ENCODE data around the gene AADAC. TPM values are rescaled to one million over a fixed set of nuclear protein-coding genes. Genes with fewer than 3 reads are reported as not detected.
"Not testable (repeated sequence)": the region's sequence is repeated elsewhere in the genome, so short reads cannot be mapped to it uniquely, and the experiment has no call there.

Gene AADAC
- total RNA-seq, 1 donor, result 23.3 TPM

- no peak overlapping the region for H3K4me3 ChIP-seq (ENCODE audit: low read depth, low read length)
- no peak for DNase-seq (ENCODE audit: low read depth)
- TF ChIP-seq CTCF (IDR thresholded peaks at IDR 0.05; ENCODE audit: insufficient read depth, low read length), result no peak
Measured at GRCh38 chr3:151845306-151845905, 31.5 kb downstream of the AADAC start.

- not testable (repeated sequence) for DNase-seq (ENCODE audit: low read depth); H3K4me3 ChIP-seq (ENCODE audit: low read depth, low read length)
Measured at GRCh38 chr3:151850065-151850464, 36.1 kb downstream of the AADAC start.

GRCh38 chr3:151852074-151852811 is 38.3 kb downstream of the AADAC start:
- DNase-seq (ENCODE audit: low read depth), result no peak
- no peak for TF ChIP-seq CTCF (IDR thresholded peaks at IDR 0.05; ENCODE audit: insufficient read depth, low read length)
- no peak overlapping the region for H3K4me3 ChIP-seq (ENCODE audit: low read depth, low read length)

GRCh38 chr3:151856118-151856517 is 42.2 kb downstream of the AADAC start:
- no peak for TF ChIP-seq CTCF (IDR thresholded peaks at IDR 0.05; ENCODE audit: insufficient read depth, low read length)
- H3K4me3 ChIP-seq (ENCODE audit: low read depth, low read length), result no peak overlapping the region
- DNase-seq (ENCODE audit: low read depth), result no peak

- no peak overlapping the region for H3K4me3 ChIP-seq (ENCODE audit: low read depth, low read length)
- TF ChIP-seq CTCF (IDR thresholded peaks at IDR 0.05; ENCODE audit: insufficient read depth, low read length), result no peak
- DNase-seq (ENCODE audit: low read depth), result no peak
Measured at GRCh38 chr3:151856641-151857040, 42.7 kb downstream of the AADAC start.

- TF ChIP-seq CTCF (IDR thresholded peaks at IDR 0.05; ENCODE audit: insufficient read depth, low read length), result no peak
- no peak overlapping the region for H3K4me3 ChIP-seq (ENCODE audit: low read depth, low read length)
- DNase-seq (ENCODE audit: low read depth), result no peak
Measured at GRCh38 chr3:151859233-151859673, 45.3 kb downstream of the AADAC start.

GRCh38 chr3:151859905-151860304 is 46.0 kb downstream of the AADAC start:
- no peak overlapping the region for H3K4me3 ChIP-seq (ENCODE audit: low read depth, low read length)
- no peak for DNase-seq (ENCODE audit: low read depth)
- no peak for TF ChIP-seq CTCF (IDR thresholded peaks at IDR 0.05; ENCODE audit: insufficient read depth, low read length)

Data from fibroblast of the aortic adventitia (primary cell).